Measurements from ENCODE around the gene AKR1C3. TPM values are rescaled to one million over a fixed set of nuclear protein-coding genes. Genes with fewer than 3 reads are reported as not detected.

Gene AKR1C3
- total RNA-seq, 1 donor from 2014 or later: 0.50 TPM

GRCh38 chr10:5073659-5074058 lies 20.6 kb upstream of the AKR1C3 start:
- Mint-ChIP-seq H3K4me1 (ENCODE audit: low read depth) (peaks cover 26% of the 10 kb centered on the region), H3K27ac (ENCODE audit: unreplicated experiment) (no peak overlapping the region)
- TF ChIP-seq CTCF (IDR thresholded peaks at IDR 0.05): no peak

GRCh38 chr10:5076615-5077014 lies 17.6 kb upstream of the AKR1C3 start:
- H3K9me3 Mint-ChIP-seq (ENCODE audit: low read depth): no peaks in the 10 kb centered on the region

More at GRCh38 chr10:5073659-5074058, 20.6 kb upstream of the AKR1C3 start:
- Mint-ChIP-seq H3K36me3 (ENCODE audit: low read depth) (no peaks in the 10 kb centered on the region), H3K9me3 (ENCODE audit: low read depth) (peaks cover 12% of the 10 kb centered on the region), H3K4me3 (ENCODE audit: unreplicated experiment) (no peak overlapping the region), H3K27me3 (ENCODE audit: low read depth) (no peaks in the 10 kb centered on the region)
- no peak for DNase-seq (ENCODE audit: low spot score)

GRCh38 chr10:5078547-5079180 lies 15.6 kb upstream of the AKR1C3 start:
- TF ChIP-seq CTCF (IDR thresholded peaks at IDR 0.05): no peak
- Mint-ChIP-seq H3K27ac (ENCODE audit: unreplicated experiment) (no peak overlapping the region), H3K27me3 (ENCODE audit: low read depth) (no peaks in the 10 kb centered on the region), H3K9me3 (ENCODE audit: low read depth) (no peaks in the 10 kb centered on the region), H3K4me3 (ENCODE audit: unreplicated experiment) (no peak overlapping the region), H3K4me1 (ENCODE audit: low read depth) (peaks cover 5% of the 10 kb centered on the region), H3K36me3 (ENCODE audit: low read depth) (no peaks in the 10 kb centered on the region)
- DNase-seq (ENCODE audit: low spot score): no peak

More at GRCh38 chr10:5076615-5077014, 17.6 kb upstream of the AKR1C3 start:
- DNase-seq (ENCODE audit: low spot score): no peak
- Mint-ChIP-seq H3K27me3 (ENCODE audit: low read depth) (no peaks in the 10 kb centered on the region), H3K27ac (ENCODE audit: unreplicated experiment) (peak overlapping the region; percentile 28), H3K4me3 (ENCODE audit: unreplicated experiment) (no peak overlapping the region), H3K4me1 (ENCODE audit: low read depth) (peaks cover 16% of the 10 kb centered on the region), H3K36me3 (ENCODE audit: low read depth) (no peaks in the 10 kb centered on the region)
- no peak for TF ChIP-seq CTCF (IDR thresholded peaks at IDR 0.05)

- H3K4me3 Mint-ChIP-seq (ENCODE audit: unreplicated experiment): no peak overlapping the region
- TF ChIP-seq CTCF (IDR thresholded peaks at IDR 0.05): no peak
- no peaks in the 10 kb centered on the region for H3K9me3 Mint-ChIP-seq (ENCODE audit: low read depth)
These were observed 14.8 kb upstream of the AKR1C3 start for GRCh38 chr10:5079306-5079830.

GRCh38 chr10:5079836-5080235 lies 14.4 kb upstream of the AKR1C3 start:
- no peak for DNase-seq (ENCODE audit: low spot score)
- no peak overlapping the region for H3K27ac Mint-ChIP-seq (ENCODE audit: unreplicated experiment)
- no peak overlapping the region for H3K4me3 Mint-ChIP-seq (ENCODE audit: unreplicated experiment)
- no peaks in the 10 kb centered on the region for H3K9me3 Mint-ChIP-seq (ENCODE audit: low read depth)
- H3K36me3 Mint-ChIP-seq (ENCODE audit: low read depth): no peaks in the 10 kb centered on the region
- no peaks in the 10 kb centered on the region for H3K27me3 Mint-ChIP-seq (ENCODE audit: low read depth)
- H3K4me1 Mint-ChIP-seq (ENCODE audit: low read depth): peaks cover 5% of the 10 kb centered on the region
- TF ChIP-seq CTCF (IDR thresholded peaks at IDR 0.05): no peak

More at GRCh38 chr10:5079306-5079830, 14.8 kb upstream of the AKR1C3 start:
- DNase-seq (ENCODE audit: low spot score): no peak
- Mint-ChIP-seq H3K27ac (ENCODE audit: unreplicated experiment) (no peak overlapping the region), H3K36me3 (ENCODE audit: low read depth) (no peaks in the 10 kb centered on the region), H3K4me1 (ENCODE audit: low read depth) (peaks cover 5% of the 10 kb centered on the region), H3K27me3 (ENCODE audit: low read depth) (no peaks in the 10 kb centered on the region)

Measured in chondrocyte (in vitro differentiated cells).